H1 (cell line): ENCODE measurements around the gene NDUFV1. TPM values are rescaled to one million over a fixed set of nuclear protein-coding genes. Genes with fewer than 3 reads are reported as not detected.

Source experiments
- ATF2 ChIP-seq: IDR thresholded peaks from 2 replicates; pipeline ENCODE4 v1.6.1; 2012; ENCODE audit warnings: low read length, inconsistent platforms
- ATF3 ChIP-seq: IDR thresholded peaks from 2 replicates; pipeline ENCODE4 v1.6.1; 2011; ENCODE audit warnings: low read depth, mild to moderate bottlenecking, low read length; ENCODE audit not compliant: insufficient read depth
- BACH1 ChIP-seq: IDR thresholded peaks from 2 replicates; pipeline ENCODE4 v1.6.1; 2012; ENCODE audit warnings: low read length, improper control_type of control experiment
- CREB1 ChIP-seq: IDR thresholded peaks from 2 replicates; pipeline ENCODE4 v1.6.1; 2012; ENCODE audit warnings: inconsistent platforms
- CTCF ChIP-seq, 3 experiments: IDR thresholded peaks; 1 replicate in 2 of 3; 2 replicates in 1 of 3; pipeline versions ENCODE4 v1.5.1 to v1.6.1; 2011; ENCODE audit warnings: low read length in 3 of 3, mild to moderate bottlenecking in 3 of 3, inconsistent platforms in 2 of 3, low read depth in 1 of 3, moderate library complexity in 1 of 3; ENCODE audit not compliant: insufficient read depth in 1 of 3; ENCODE audit errors: control extremely low read depth in 1 of 3
- GABPA ChIP-seq: IDR thresholded peaks from 2 replicates; pipeline ENCODE4 v1.6.1; 2011; ENCODE audit warnings: mild to moderate bottlenecking, low read length, moderate library complexity, borderline replicate concordance; ENCODE audit not compliant: insufficient read depth
- GTF2F1 ChIP-seq: IDR thresholded peaks from 2 replicates; pipeline ENCODE4 v1.6.1; 2012; ENCODE audit warnings: low read depth, low read length, improper control_type of control experiment, borderline replicate concordance
- KDM5A ChIP-seq: fragments of 200-600 bp; IDR thresholded peaks from 2 replicates; pipeline ENCODE4 v1.7.1; 2012; ENCODE audit warnings: mild to moderate bottlenecking, low read length, inconsistent platforms, mixed read lengths
- MAFK ChIP-seq: IDR thresholded peaks from 2 replicates; pipeline ENCODE4 v1.6.1; 2012; ENCODE audit warnings: low read depth, mild to moderate bottlenecking, improper control_type of control experiment, low read length
- POLR2A ChIP-seq, 2 experiments: IDR thresholded peaks; 1 replicate in 1 of 2; 2 replicates in 1 of 2; pipeline ENCODE4 v1.6.1; 2011; ENCODE audit warnings: low read depth in 2 of 2, low read length in 2 of 2, mild to moderate bottlenecking in 2 of 2; ENCODE audit errors: control extremely low read depth in 1 of 2
- RBBP5 ChIP-seq: IDR thresholded peaks from 2 replicates; pipeline ENCODE4 v1.7.1; 2012; ENCODE audit warnings: low read depth, mild to moderate bottlenecking, inconsistent platforms, low read length, moderate library complexity, borderline replicate concordance
- RNF2 ChIP-seq: fragments of 200-900, 300-1000 bp; sonication (generic); IDR thresholded peaks from 2 replicates; pipeline ENCODE4 v1.7.1; 2016; ENCODE audit warnings: borderline replicate concordance, low read depth, mild to moderate bottlenecking, antibody characterized with exemption, low read length; ENCODE audit not compliant: poor library complexity, severe bottlenecking; ENCODE audit errors: missing control alignments
- SIN3A ChIP-seq, 2 experiments: IDR thresholded peaks in 1 of 2; conservative IDR thresholded peaks in 1 of 2; 2 replicates each; pipeline ENCODE4 v1.6.1; 2011 to 2012; ENCODE audit warnings: low read length in 2 of 2, improper control_type of control experiment in 1 of 2, low read depth in 1 of 2, mild to moderate bottlenecking in 1 of 2
- SUZ12 ChIP-seq: fragments of 200-600 bp; sonication (generic); IDR thresholded peaks from 2 replicates; pipeline ENCODE4 v1.6.1; 2012; ENCODE audit warnings: mild to moderate bottlenecking, inconsistent platforms, low read length, moderate library complexity, mixed read lengths
- TAF1 ChIP-seq: IDR thresholded peaks from 2 replicates; pipeline ENCODE4 v1.6.1; 2011; ENCODE audit warnings: mild to moderate bottlenecking, low read depth, low read length
- polyA plus RNA-seq, 7 experiments: library from polyadenylated mRNA; depleted of rRNA in 3 of 7; stranded (reverse) in 5 of 7; unstranded in 2 of 7; fragments of >200 nt in 5 of 7; fragments of 200-250 nt in 2 of 7; gene quantifications; 1 replicate in 5 of 7; 2 replicates in 1 of 7; 4 replicates in 1 of 7; pipeline versions ENCODE4 v1.2.1 to v1.2.3, GENCODE V29; 2011 to 2013; ENCODE audit warnings: missing spikeins in 2 of 7, mixed read lengths in 2 of 7
- total RNA-seq: library from RNA; stranded (reverse); fragmentation: NEBNext Ultra II Directional; extraction: Animal tissue kit (Norgen Biotek cat#: 25700); gene quantifications from 2 replicates; pipeline ENCODE4 v1.2.1, GENCODE V29; 2021

The NDUFV1 gene
- total and polyA plus RNA-seq, 2 of the 8 experiments (the other 6 are each of a cell fraction or from before 2014, with no cell fraction given), result 125 to 131 TPM

GRCh38 chr11:67630228-67630942 is 23.6 kb downstream of the NDUFV1 start (continued):
- TF ChIP-seq TAF1 (peak; percentile 52; the same call in 1 of the 2 replicates), SUZ12 (no peak), RBBP5 (peak; percentile 64; the same call in 1 of the 2 replicates), MAFK (no peak), POLR2A (IDR thresholded peaks at IDR 0.05; ENCODE audit: control extremely low read depth in 1 of 2, low read depth in 2 of 2, low read length in 2 of 2) (peak in 1 of 2 experiments; percentile 91; a peak in 2 of 3 replicates), RNF2 (no peak), ATF2 (no peak), GTF2F1 (no peak), BACH1 (peak; percentile 77), CTCF (IDR thresholded peaks at IDR 0.05; ENCODE audit: control extremely low read depth in 1 of 3, insufficient read depth in 1 of 3, low read depth in 1 of 3, low read length in 3 of 3) (peak in 2 of 3 experiments; percentile 74 to 79; a peak in 3 of 4 replicates), SIN3A (conservative IDR thresholded peaks at IDR 0.05 in 1 of 2, IDR thresholded peaks at IDR 0.05 in 1 of 2; ENCODE audit: low read depth in 1 of 2, low read length in 2 of 2) (0 out of 4 replicates have a peak, but pooled peaks have one; percentile 45 to 50), KDM5A (no peak), GABPA (peak; percentile 14; the same call in 1 of the 2 replicates), ATF3 (no peak), CREB1 (peak; percentile 34)
